Testis (tissue), 5 donors: ENCODE measurements around the gene NEAT1. TPM values are rescaled to one million over a fixed set of nuclear protein-coding genes. Genes with fewer than 3 reads are reported as not detected.

Experiments
- DNase-seq: peaks from one replicate; pipeline ENCODE4 v3.0.0-alpha.2; 2019
- H3K27ac ChIP-seq, 2 donors: fragments of 200-600 bp; sonication (generic); one replicate each; pipeline ENCODE4 v1.5.1; 2019
- H3K27me3 ChIP-seq: fragments of 200-600 bp; sonication (generic); one replicate; pipeline ENCODE4 v1.5.1; 2019
- H3K36me3 ChIP-seq: fragments of 200-600 bp; sonication (generic); one replicate; pipeline ENCODE4 v1.5.1; 2017; ENCODE audit warnings: low read depth; ENCODE audit errors: missing control alignments
- H3K4me1 ChIP-seq: fragments of 200-600 bp; sonication (generic); one replicate; pipeline ENCODE4 v1.5.1; 2019
- H3K4me3 ChIP-seq, 2 donors: fragments of 200-600 bp; sonication (generic); one replicate each; pipeline ENCODE4 v1.5.1; 2017 to 2019
- H3K9me3 ChIP-seq: fragments of 200-600 bp; sonication (generic); one replicate; pipeline ENCODE4 v1.5.1; 2017
- CTCF ChIP-seq, 3 experiments: fragments of 450-650 bp in 2 of 3; fragments of 200-600 bp in 1 of 3; sonication (generic) in 1 of 3; IDR thresholded peaks; one replicate each; pipeline ENCODE4 v1.5.1; 2016 to 2019; ENCODE audit warnings: antibody characterized with exemption in 3 of 3, mild to moderate bottlenecking in 2 of 3, moderate library complexity in 1 of 3
- POLR2A ChIP-seq: fragments of 450-650 bp; IDR thresholded peaks from one replicate; pipeline ENCODE4 v1.6.1; 2017; ENCODE audit warnings: antibody characterized with exemption, mild to moderate bottlenecking, moderate library complexity
- WGBS, 2 donors: methylation state at CpG; one replicate each; pipeline ENCODE4 v1.1.5; 2018; 5-methylcytosine and 5-hydroxymethylcytosine counted together
- intact Hi-C: fragments of 100-400 bp; cut with DNase I; formaldehyde crosslinking; loops from one replicate; pipeline ENCODE4 v1.15.1; 2023; ENCODE audit warnings: low total_unique reads
- long read RNA-seq, 2 donors: transcript quantifications; one replicate each; lab custom pipeline, GENCODE V29; 2026
- polyA plus RNA-seq: library from polyadenylated mRNA; stranded (reverse); fragments of 350-450 nt; fragmentation: Illumina TruSeq; extraction: RNeasy Lipid Tissue Mini Kit (QIAGEN cat#74804); gene quantifications from one replicate; pipeline ENCODE4 v1.2.3, GENCODE V29; 2014; ENCODE audit warnings: low read depth, low replicate concordance; ENCODE audit not compliant: insufficient read depth
- total RNA-seq, 2 donors: library from RNA; depleted of rRNA; stranded (reverse); fragments of >200 nt; gene quantifications; one replicate each; pipeline ENCODE4 v1.2.3, GENCODE V29; 2016

The NEAT1 gene
- 100 to 1,000 TPM; 230 to 243 TPM for total RNA-seq
- 189 TPM for polyA plus RNA-seq
- long read RNA-seq, donor 1, full-length matches to known transcripts: 94 of 94 reads
- long read RNA-seq, donor 1, partial matches to known transcripts: 0 of 94 reads
- long read RNA-seq, donor 1, other reads (novel, unspliced or antisense): 0 of 94 reads
- long read RNA-seq, donor 2, full-length matches to known transcripts: 29 of 29 reads
- long read RNA-seq, donor 2, partial matches to known transcripts: 0 of 29 reads
- long read RNA-seq, donor 2, other reads (novel, unspliced or antisense): 0 of 29 reads

GRCh38 chr11:65422633-65423515, at the start of gene NEAT1:
Gene NEAT1, plus strand, starts transcription at chr11:65422798.
- intact Hi-C loops: loop anchor here (5.0 kb wide), 1 partner anchor 74 kb away; the partner anchor contains the start of gene MALAT1

GRCh38 chr11:65373839-65374580, 48.6 kb upstream of the NEAT1 start:
- DNase-seq: no peak
- intact Hi-C loops: no loop called here

More at GRCh38 chr11:65422633-65423515, at the start of gene NEAT1:
- H3K27ac ChIP-seq: peak within 1 kb of the TSS; percentile 94 to 96
- peak; percentile 98 for DNase-seq
- H3K4me1 ChIP-seq: peaks cover 47% of the 10 kb centered on the region
- 1% methylated on average over 36 to 39 of the region's 40 CpGs for WGBS, 2 donors
- H3K27me3 ChIP-seq: no peaks in the 10 kb centered on the region
- H3K9me3 ChIP-seq: no peaks in the 10 kb centered on the region
- TF ChIP-seq CTCF (IDR thresholded peaks at IDR 0.05) (peak in 2 of 3 experiments; percentile 0 to 25), POLR2A (peak; percentile 99)
- peak within 1 kb of the TSS; percentile 86 to 93 for H3K4me3 ChIP-seq
- no peaks in the 10 kb centered on the region for H3K36me3 ChIP-seq

GRCh38 chr11:65375012-65375411, 47.6 kb upstream of the NEAT1 start:
- DNase-seq: no peak
- Histone ChIP-seq H3K4me3 (no peak overlapping the region), H3K27me3 (no peaks in the 10 kb centered on the region), H3K4me1 (peaks cover 4% of the 10 kb centered on the region), H3K27ac (no peak overlapping the region), H3K9me3 (no peaks in the 10 kb centered on the region), H3K36me3 (no peaks in the 10 kb centered on the region)
- 83 to 97% methylated on average over 8 of the region's 8 CpGs for WGBS, 2 donors
- intact Hi-C loops: no loop called here
- TF ChIP-seq CTCF (IDR thresholded peaks at IDR 0.05) (no peak), POLR2A (no peak)

More at GRCh38 chr11:65373839-65374580, 48.6 kb upstream of the NEAT1 start:
- H3K9me3 ChIP-seq: no peaks in the 10 kb centered on the region
- no peaks in the 10 kb centered on the region for H3K27me3 ChIP-seq
- WGBS, 2 donors: 70 to 85% methylated on average over 14 of the region's 14 CpGs
- no peak overlapping the region for H3K27ac ChIP-seq
- H3K4me1 ChIP-seq: peaks cover 8% of the 10 kb centered on the region
- H3K4me3 ChIP-seq: no peak overlapping the region
- no peaks in the 10 kb centered on the region for H3K36me3 ChIP-seq
- TF ChIP-seq CTCF (IDR thresholded peaks at IDR 0.05): no peak
- no peak for TF ChIP-seq POLR2A

DNA sequence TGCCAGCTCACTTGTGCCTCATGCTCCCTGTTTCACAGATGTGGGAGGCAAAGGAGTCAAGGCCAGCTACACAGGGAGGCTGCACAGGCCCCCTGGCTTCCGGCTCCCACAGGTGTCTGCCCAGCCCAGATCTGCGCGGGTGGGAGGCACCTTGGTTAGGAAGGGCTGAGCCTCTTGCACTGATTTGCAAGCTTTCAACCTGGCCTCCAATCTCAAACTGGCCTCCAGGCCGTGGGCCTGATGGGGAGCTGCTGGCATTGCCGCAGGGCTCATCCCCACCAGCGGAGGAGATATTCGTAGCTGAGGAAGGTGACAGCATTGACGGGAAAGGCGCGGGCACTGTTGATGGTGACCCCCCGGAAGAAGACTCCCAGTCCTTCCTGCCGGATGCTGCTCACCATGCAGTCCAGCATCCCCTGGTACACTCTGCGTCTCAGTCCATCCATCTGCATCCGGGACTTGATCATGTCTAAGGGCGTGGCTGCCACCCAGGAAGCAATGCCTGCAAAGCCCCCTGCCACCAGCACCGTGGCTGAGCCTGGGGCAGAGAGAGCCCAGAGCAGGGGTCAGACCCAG, 46.4 kb upstream of the NEAT1 start:
- Histone ChIP-seq H3K4me3 (no peak overlapping the region), H3K9me3 (no peaks in the 10 kb centered on the region), H3K36me3 (no peaks in the 10 kb centered on the region), H3K4me1 (no peaks in the 10 kb centered on the region), H3K27me3 (no peaks in the 10 kb centered on the region), H3K27ac (no peak overlapping the region)
- TF ChIP-seq CTCF (IDR thresholded peaks at IDR 0.05): no peak
- 54 to 75% methylated on average over 7 to 15 of the region's 16 CpGs for WGBS, 2 donors
- DNase-seq: peak; percentile 43
- intact Hi-C loops: no loop called here
